HuH-7 (cell line): ENCODE results near the gene WDR89.
"Not testable (repeated sequence)": the region's sequence is repeated elsewhere in the genome, so short reads cannot be mapped to it uniquely, and the experiment has no call there.

ENCODE experiments used
- DNase-seq: peaks from one replicate; pipeline ENCODE4 v3.0.0; 2011; ENCODE audit warnings: low spot score

WDR89 gene, protein sequence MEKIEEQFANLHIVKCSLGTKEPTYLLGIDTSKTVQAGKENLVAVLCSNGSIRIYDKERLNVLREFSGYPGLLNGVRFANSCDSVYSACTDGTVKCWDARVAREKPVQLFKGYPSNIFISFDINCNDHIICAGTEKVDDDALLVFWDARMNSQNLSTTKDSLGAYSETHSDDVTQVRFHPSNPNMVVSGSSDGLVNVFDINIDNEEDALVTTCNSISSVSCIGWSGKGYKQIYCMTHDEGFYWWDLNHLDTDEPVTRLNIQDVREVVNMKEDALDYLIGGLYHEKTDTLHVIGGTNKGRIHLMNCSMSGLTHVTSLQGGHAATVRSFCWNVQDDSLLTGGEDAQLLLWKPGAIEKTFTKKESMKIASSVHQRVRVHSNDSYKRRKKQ

DNA sequence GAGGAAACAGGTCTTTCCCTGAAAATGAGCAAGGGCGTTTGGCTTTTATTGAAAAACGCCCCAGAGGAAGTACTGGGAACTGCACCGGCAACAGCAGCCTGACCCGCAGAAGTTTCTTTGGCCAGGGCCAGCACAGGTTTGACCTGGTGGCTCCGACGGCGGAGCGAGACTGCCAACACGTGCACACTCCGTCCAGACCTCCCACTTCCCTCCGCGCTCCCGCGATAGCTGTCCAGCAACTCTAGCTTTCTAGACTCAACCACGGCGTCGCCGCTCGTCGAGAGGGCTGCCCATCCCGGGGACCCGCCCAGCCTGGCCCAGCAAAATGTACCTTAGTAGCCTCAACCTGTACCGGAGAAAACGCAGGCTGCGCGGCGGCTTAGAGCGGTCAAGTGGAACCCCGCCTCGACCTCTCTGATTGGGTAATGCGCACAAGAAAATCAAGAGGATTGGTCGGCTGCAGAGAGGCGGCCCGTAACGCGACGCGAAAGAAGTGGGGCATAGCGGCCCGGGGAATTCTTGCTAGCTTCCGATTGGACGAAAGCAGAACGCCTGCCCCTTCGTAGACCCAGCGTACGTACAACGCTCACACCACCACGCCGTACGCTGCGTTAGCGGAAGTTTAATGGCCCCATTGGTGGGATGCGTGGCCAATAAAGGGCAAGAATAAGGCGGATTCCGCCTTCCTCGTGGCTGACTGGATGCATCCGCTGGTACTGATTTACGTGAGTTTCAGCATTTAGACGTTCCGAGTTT, at the start of gene WDR89:
TSS of gene WDR89 (minus strand) at position 399 of the 756 bp plus-strand sequence. CDS start 41,929 bp downstream, outside the sequence.
- DNase-seq = peak; percentile 74

DNA sequence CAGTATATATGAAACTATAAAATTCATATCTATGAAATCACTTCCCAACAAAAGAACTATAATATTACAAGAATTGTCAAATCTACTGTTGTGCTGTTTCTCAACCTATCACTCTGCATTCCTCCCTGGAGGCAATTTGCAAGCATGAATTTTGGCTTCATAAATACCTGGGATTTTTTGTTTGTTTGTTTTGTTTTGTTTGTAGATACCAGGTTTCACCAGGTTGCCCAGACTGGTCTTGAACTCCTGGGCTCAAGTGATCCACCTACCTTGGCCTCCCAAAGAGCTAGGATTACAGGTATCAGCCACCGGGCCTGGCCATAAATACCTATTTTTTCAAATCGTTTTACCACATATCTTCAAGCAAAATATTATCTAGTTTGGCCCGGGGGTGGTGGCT, 47.5 kb upstream of the WDR89 start:
- DNase-seq = no peak

DNA sequence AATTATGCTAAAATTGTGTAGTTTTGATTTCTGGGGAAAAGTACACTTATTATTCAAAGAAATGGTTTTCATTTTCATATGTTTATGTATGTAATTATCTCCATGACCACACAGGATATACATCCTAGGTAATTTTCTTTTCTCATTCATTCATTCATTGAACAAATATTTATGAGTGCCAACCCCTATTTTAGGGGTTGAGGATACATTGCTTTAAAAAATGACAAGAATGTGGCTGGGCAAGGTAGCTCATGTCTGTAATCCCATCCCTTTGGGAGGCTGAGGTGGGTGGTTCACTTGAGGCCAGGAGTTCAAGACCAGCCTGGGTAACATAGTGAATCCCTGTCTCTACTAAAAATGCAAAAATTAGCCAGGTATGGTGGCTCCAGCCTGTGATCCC, 45.3 kb upstream of the WDR89 start:
- no peak for DNase-seq

DNA sequence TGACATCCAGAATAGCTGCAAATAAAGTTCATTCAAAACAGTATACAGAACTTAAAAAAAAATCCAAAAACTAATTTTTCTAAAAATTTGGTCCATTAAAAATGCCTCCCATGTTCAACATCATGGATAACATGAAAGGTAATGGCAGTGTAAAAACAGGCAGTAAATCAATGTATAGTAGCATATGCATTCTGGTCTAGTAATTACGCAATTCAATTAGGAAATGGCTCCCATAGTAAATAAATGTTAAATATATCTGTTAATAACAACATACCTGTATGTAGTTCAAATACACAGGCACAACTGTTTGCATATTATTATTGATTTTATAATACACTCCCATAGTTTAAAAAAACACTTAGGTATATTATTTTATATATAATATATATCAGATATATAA, 43.7 kb upstream of the WDR89 start:
- DNase-seq = no peak

DNA sequence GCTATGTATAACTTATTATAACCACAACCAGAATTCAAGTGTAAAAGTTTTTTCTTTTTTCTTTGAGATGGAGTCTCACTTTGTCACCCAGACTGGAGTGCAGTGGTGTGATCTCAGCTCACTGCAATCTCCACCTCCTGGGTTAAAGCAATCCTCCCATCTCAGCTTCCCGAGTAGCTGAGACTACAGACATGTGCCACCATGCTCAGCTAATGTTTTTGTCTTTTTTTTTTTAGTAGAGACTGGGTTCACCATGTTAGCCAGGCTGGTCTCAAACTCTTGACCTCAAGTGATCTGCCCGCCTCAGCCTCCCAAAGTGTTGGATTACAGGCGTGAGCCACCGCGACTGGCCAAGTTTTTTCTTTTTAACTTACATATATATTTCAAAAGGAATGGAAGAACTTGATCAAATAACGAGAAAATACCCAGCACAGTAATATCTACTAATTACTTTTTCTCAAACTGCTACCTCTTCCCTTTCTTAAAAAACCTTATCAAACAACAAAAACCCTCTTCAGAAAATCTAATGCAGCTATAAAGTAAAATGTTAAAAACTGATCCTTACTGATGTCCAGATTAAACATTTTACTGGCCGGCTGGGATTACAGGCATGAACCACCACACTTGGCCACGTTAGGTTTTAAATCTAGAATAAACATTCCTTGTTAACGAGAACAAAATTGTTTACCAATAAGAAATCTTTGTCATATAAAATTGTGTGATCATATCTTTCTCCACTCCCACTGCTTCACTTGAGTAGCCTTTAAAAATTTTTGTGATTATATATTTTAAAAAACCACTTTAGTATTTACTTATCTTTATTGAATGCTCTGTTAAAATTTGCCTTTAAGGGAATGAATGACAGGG, 41.3 kb upstream of the WDR89 start:
- DNase-seq = no peak

DNA sequence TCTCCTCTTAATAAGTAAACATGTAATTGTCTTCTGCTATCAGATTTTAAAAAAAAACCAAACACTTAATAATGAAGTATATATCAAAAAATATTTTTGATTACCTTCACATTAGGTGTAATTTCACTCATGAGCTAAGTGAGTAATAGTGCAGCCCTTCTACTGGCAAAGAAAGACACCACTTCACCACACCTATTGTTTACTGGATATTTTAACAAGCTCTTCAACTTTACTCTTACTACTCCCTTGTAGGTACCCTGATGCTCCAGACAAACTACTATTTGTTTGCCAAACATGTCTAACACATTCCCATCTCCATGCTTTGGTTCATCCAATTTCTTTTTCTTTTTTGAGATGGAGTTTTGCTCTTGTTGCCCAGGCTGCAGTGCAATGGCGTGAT, 36.9 kb upstream of the WDR89 start:
- DNase-seq = no peak

DNA sequence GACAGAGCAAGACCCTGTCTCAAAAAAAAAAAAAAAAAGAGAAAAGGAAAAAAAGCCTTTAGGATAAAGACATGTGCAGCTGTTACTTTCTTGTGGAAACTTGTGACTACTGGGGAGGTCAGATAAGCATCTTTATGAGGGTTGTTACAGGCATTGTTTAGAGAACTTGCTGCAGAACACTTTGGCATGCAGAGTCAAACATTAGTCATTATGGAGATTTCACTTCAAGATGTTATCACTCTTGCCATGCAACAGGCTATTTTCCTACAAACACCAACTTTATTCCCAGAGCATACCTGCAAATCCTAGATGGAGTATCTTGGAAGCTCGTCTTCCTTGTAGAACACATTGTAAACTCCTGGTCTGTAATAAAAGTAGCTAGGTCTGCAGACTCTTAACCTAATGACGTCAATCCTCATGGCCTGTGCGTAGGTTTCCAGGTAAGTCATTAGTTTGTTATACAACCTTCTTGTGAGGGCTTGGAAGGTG, 36.3 kb upstream of the WDR89 start:
- no peak for DNase-seq

DNA sequence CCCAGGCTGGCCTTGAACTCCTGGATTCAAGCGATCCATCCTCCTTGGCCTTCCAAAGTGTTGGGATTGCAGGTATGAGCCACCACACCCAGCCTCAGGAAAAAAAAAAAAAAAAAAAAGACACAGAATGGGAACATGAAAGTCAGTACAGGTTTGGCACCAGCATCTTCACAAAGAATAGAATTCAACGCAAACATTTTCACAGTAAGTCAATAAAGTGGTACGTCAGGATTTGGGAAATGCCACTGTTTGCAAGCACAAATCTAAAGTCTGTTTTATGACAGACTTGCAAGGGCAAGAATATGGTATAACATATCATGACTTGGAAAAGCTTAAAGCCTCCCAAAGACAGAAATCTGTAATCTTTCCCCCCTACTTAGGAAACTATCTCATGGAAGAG, 34.9 kb upstream of the WDR89 start:
- no peak for DNase-seq

DNA sequence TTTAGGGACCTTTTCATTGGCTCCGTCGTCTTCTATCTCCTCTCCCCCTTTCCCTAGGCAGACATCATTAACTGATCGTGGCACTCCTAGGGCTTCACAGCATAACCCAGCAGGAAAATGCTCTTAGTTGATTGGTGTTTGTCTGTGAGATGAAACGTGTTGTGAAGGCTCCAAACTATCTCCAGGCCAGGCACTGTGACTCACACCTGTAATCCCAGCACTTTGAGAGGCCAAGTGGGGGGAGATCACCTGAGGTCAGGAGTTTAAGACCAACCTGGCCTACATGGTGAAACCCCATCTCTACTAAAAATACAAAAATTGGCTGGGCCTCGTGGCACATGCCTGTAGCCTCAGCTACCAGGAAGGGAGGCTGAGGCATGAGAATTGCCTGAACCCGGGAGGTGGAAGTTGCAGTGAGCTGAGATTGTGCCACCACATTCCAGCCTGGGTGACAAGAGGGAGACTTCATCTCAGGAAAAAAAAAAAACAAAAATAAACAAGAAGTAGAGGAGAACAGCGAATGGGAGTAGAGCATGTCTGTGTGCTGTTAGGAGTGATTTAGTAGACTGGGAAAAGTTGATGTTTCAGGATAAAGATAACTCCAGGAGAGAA, 32.3 kb upstream of the WDR89 start:
- DNase-seq = no peak

DNA sequence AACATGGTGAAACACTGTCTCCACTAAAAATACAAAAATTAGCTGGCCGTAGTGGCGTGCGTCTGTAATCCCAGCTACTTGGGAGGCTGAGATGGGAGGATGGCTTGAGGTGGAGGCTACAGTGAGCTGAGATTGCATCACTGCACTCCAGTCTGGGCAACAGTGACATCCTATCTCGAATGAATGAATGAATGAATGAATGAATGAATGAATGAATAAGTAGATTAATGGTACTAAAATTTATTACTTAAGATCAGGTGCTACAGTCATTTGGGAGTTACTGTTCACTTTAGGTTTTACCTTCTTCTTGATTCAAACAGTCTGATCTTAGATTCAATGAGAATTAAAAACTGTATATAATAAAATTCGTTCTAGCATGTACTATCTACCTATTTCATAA, 31.6 kb upstream of the WDR89 start:
- no peak for DNase-seq

DNA sequence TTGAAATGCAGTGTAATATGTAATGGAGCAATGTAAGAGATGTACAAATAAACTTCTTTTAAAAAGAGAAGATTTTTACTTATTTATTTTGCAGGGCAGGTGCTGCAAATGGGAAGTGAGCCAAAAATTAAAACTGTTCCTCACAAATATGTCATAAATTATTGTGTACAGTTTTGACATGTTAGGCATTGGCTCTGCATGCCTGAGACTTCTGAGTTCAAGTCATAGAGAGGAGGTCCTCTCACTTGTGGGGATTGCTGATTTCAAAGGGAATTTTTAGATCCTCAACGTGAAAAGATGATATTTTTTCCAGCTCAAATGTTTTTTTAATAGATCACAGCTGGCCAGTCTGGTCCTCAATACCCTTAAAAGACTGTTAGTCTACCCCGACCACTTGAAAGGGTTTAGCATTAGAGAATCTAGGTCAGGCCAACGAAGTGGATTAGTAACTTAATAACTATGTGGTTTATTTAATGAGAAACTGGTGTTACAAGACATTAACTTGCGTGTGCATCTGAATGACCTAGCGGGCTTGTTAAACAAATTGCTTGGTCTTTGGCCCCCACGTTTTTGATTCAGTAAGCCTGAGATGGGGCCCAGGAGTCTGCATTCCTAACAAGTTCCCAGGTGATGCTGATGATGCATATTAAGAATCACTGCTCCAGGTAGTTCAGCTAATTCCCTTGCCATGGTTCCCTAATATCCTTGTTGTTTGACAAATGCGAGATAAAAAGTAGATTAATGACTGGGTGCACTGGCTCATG, 30.9 kb upstream of the WDR89 start:
- no peak for DNase-seq

DNA sequence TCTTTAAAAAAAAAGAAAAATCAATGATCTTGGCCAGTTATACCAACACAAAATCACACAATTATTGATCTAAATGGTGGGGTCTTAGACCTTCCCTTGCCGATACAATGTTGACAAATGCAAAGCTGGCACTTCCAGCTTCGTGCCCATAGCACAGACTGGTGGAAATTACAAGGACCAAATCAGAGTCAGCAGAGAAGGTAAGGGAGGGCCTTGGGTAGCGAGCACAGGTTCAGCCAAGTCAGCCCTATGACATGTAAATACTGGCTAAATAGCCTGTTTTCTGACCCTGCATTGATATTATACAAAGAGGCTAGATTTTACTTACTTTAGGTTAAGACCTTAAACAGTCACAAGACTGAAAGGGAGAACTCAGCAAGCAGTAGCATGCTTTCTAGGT, 30.3 kb upstream of the WDR89 start:
- DNase-seq = no peak

DNA sequence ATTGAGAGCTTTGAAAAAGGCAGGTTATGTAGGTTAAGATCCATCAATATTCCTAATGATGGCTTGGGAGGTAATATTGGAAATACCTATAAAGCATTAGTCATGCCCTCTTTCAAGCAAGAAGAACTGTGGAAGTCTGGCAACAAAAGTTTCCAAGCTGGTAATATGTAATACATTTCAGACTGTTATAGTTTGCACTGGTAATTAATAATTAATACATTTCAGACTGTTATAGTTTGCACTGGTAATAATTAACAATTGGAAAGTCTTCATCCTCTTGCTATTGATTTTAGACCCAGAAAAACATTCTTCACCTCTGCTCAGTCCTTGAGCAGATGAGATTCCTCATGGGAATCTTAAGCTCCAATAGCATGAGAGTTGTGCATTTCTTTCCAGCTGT, 29.0 kb upstream of the WDR89 start:
- no peak for DNase-seq

DNA sequence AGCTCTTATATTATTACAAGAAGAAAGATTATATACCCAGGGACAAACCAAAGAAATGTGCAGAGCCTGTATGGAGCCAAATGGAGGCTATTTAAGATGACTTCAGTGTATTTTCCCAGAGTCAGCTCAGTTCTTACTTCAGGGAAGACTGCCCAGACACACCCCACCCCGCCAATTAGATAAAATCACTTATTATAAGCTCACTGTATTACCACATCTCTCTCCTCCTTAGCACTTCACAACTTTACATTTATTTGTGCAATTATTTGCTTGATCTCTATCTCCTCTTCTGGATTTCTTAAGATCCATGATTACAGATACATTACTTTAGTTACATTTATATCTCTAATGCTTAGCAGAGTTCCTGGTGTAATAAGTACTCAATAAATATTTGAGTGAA, 24.7 kb upstream of the WDR89 start:
- DNase-seq = no peak

DNA sequence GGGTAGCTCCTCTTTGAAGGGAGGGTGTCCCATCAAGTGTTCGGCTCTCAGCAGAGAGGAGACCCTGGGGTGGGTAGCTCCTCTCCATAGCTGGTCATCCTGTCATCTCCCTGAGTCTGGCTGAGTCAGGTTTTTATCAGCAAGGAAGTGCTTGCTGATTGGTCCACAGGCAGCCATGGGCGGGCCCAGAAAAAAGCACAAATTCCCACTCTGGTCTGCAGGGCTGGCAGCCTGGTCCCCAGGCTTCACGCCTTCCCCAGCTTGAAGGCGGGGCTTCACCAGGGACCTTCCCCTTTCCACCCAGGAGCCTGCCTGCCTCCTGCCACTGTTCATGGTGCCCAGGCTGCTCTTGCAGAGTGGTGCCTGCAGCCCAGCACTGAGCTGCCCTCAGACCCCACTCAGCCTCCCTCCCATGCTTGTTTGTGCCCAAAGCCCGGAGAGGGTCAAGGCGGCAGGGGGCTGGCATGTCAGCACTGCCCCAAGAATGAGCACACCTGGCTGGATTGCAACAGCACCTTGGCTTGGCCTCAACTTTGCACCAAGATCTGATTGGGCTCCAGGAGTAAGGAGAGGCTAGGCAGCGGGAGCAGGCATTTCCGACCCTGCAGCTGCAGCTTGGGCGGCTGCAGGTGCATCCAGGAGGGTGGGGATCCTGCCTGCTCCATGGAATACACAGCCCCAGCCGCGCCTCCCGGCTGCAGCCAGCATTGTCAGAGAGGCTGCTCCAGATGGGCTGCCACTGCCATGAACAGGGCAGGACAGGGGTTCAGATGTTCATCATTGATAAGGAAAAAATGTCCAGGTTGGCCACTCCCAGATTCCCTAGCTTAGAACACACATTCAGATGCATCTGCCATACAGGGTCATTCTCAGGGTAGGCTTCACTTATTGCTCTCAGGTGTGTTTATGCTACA, 22.0 kb upstream of the WDR89 start:
- DNase-seq = no peak

DNA sequence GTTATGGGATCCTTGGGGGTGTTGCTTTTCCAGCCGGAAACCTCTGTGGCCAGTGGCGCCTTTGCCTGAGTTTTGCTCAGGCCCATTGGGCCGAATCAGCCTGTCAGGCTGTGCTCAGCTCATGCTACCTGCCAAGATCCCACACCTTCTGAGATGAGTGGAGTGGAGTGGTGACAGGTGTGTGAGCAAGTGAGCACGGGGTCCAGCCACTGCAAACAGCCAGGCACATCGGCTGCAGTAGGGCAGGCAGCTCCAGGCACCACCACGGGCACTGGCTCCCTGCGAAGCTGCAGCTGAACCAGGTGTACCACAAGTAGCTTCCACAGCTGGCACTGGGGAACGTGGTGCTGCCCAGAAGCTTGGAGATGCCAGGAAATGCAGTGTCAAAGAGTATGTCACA, 21.1 kb upstream of the WDR89 start:
- no peak for DNase-seq

DNA sequence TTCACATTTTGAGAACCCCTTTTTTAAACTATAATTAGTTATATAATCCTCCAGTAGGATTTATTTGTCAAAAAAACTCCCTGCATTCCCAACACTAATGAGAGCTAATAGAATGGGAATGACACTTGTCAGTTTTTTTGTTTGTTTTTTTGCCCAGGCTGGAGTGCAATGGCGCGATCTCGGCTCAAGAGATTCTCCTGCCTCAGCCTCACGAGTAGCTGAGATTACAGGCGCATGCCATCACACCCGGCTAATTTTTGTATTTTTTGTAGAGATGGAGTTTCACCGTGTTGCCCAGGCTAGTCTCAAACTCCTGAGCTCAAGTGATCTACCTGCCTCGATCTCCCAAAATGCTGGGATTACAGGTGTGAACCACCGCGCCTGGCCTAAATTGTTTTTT, 20.2 kb upstream of the WDR89 start:
- not testable (repeated sequence) for DNase-seq

DNA sequence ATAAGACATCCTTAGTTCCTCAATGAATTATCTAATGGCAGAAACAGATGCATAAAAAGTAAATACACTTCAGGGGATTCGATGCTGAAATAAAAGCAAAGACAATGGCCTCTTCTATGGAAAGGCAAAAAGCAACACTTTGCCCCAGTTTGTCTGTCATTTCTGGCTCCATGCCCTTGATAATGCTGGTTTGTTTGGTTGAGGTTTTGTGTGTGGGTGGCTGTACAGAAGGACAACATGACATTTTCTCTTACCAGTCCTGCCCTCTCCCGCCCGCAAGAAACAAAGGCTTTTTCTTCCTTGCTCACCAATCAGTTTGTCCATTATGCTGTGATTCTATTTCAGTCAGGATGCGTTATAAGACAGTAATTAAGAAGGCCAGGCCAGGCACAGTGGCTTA, 18.1 kb upstream of the WDR89 start:
- DNase-seq = no peak

DNA sequence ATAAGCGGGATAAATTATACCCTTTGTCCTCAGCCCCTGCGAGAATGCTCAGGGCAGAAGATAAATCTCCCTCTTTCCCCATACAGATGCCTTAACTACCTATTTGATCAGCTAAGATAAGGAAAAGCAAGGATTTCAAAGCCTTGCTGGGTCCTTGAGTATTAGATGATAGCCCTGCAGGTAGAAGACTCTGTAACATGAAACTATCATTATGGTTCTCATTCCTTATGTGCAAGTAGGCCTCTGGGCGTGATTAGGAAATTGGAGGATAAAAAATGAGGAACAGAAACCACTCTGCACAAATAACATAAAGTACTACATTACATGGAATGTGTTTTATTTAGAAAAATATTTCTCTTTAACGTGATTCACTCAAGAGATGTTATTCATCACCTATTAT, 14.5 kb upstream of the WDR89 start:
- no peak for DNase-seq

DNA sequence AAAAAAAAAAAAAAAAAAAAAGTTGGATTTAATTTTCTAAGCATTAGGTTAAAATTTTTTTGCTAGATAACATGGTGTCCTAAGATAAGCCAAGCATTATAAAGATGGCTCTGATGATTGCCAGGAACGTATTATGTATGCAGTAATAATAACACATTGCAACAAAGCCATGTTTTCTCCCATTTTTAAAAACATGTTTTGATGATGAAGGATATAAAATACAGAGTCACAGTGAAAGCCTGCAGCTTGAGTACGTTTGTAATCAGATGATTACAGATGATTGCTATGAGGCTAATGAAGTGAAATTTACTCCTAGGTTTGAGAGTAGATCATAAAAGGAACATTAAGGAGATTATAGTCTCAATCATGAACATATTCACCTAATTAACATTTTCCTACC, 13.3 kb upstream of the WDR89 start:
- no peak for DNase-seq
